Gastrocnemius medialis (tissue), 4 donors: ENCODE measurements around the gene SRPK2.

ENCODE experiments used
- POLR2A ChIP-seq, 2 donors: fragments of 450-650 bp; IDR thresholded peaks; one replicate each; pipeline ENCODE4 v1.6.1; 2017; ENCODE audit warnings: antibody characterized with exemption in 2 of 2, mild to moderate bottlenecking in 2 of 2, moderate library complexity in 2 of 2
- TF ChIP-seq, protein P1 (sequence below), 5 experiments: fragments of 450-650 bp in 3 of 5; fragments of 200-600 bp in 2 of 5; sonication (generic) in 2 of 5; IDR thresholded peaks in 4 of 5; conservative IDR thresholded peaks in 1 of 5; 1 replicate in 4 of 5; 2 replicates in 1 of 5; pipeline ENCODE4 v1.5.1; 2016 to 2019; ENCODE audit warnings: antibody characterized with exemption in 5 of 5, mild to moderate bottlenecking in 3 of 5, moderate library complexity in 3 of 5

DNA sequence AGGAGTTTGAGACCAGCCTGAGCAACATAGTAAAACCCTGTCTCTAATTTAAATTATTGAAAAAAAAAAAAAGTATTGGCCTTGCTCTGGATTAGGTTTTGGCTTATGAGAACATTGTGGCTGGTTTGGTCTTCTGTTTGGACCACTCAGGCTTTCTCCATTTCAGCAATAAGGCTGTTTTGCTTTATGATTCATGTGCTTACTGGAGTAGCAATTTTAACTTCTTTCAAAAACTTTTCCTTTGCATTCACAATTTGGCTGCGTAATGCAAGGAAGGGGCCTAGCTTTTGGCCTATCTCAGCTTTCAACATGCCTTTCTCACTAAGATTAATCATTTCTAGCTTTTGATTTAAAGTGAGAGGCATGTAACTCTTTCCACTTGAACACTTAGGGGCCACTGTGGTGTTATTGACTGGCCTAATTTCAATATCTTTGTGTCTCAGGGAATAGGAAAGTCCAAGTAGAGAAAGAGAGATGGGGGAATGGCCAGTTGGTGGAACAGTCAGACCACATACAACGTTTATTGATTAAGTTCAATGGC lies 38.0 kb upstream of the SRPK2 start:
- TF ChIP-seq, protein P1, sequence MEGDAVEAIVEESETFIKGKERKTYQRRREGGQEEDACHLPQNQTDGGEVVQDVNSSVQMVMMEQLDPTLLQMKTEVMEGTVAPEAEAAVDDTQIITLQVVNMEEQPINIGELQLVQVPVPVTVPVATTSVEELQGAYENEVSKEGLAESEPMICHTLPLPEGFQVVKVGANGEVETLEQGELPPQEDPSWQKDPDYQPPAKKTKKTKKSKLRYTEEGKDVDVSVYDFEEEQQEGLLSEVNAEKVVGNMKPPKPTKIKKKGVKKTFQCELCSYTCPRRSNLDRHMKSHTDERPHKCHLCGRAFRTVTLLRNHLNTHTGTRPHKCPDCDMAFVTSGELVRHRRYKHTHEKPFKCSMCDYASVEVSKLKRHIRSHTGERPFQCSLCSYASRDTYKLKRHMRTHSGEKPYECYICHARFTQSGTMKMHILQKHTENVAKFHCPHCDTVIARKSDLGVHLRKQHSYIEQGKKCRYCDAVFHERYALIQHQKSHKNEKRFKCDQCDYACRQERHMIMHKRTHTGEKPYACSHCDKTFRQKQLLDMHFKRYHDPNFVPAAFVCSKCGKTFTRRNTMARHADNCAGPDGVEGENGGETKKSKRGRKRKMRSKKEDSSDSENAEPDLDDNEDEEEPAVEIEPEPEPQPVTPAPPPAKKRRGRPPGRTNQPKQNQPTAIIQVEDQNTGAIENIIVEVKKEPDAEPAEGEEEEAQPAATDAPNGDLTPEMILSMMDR (IDR thresholded peaks at IDR 0.05 in 4 of 5, conservative IDR thresholded peaks at IDR 0.05 in 1 of 5) = no peak
- no peak for TF ChIP-seq POLR2A (IDR thresholded peaks at IDR 0.05)
